ENCODE data around the gene TRIM47.

Gene TRIM47

DNA sequence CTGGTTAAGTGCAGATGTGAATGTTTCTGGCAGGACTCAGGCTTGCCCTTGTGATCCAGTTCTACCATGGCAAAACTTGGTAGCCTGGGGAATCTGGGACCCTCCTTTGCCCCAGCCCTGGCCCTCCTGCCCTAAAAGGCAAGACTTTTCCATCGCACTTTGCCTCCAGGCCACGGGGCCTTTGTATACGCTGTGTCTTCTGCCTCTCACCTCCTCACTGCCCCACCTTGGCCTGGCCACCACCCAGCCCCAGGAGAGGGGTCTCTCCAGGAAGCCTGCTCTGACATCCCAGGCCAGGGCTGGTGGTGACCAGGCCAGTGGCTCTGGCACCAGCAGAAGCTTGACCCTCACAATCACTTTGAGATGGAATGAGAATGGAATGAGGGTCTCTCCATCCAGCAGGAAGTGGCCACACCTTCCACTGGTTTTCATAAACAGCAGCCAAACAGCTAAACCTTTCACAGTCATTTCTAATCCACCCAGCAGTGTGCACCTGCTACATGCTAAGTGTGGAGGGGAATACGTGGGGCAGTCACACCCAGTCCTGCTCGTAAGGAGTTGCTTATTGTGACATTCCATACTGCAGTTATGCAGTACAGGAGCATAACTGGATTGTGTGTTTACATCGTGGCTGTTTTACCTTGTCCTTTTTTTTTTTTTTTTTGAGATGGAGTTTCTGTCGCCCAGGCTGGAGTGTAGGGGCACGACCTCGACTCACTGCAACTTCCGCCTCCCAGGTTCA lies 27.9 kb upstream of the TRIM47 start:
- DNase-seq: no peak

DNA sequence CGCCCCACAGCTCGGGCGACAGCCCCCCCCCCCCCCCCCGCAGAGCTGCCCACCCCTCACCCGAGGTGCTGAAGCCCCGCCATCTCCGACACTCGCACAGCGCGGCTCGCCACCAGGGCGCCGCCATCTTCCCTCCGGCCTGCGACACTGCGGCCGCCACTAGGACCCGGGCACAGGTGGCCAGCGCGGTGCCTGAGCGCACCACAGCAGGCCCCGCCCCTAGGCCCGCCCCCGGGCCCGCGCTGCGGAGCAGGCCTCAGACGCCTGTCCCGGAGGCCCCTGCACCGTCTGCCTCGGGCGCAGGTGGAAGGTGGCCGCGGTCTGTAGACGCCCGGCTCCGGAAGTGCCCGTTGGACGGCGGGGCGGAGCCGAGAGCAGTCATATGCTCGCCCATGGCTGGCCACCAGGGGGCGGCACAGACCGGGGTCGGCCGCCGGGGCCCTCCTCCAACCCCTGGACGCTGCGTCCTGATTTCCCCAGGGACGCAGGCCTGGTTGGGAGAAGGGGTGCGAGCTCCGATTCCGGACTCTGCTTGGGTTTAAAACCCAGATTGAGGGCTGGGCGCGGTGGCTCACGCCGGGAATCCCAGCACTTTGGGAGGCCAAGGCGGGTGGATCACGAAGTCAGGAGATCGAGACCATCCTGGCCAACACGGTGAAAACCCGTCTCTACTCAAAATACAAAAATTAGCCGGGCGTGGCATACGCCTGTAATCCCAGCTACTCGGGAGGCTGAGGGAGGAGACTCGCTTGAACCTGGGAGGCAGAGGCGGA lies 26.6 kb upstream of the TRIM47 start, which contains the start of gene MRPL38:
MRPL38 (minus strand) TSS at position 136 of the 773 bp plus-strand sequence; CDS start at position 127, 9 bp downstream.
- peak; percentile 94 for DNase-seq

DNA sequence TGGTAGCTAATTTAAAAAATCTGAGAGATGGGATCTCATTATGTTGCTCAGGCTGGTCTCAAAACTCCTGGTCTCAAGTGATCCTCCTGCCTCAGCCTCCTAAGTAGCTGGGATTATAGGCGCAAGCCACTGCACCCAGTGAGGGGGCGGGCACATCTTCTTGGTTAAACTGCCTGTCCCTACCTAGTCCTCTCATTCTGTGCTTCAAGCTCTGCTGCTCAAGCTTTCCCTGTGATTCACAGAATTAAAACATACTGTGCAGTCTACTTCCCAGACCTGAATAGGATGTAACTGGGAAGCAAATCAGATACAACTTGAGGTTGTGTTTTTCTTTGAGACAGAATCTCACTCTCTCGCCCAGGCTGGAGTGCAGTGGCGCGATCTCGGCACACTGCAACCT lies 24.0 kb upstream of the TRIM47 start:
- no peak for DNase-seq

DNA sequence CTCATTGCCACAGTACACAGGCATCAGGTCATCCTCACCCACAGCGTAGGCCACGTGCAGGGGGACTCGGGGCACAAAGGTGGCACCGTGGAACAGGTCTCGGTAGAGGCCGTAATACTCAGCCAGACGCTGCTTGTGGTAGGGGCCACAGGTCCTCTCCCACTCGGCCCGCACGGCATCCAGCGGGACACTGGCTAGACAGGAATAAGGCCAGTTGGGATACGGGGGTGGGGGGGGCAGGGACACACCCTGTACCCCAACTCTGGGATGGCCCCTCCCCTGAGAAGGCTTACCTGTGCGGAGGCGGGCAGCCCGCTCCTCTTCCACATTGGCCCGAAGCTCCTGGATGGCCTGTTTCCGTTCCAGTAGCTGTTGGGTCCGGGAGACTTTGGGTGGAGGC lies 23.3 kb upstream of the TRIM47 start:
- DNase-seq: no peak

DNA sequence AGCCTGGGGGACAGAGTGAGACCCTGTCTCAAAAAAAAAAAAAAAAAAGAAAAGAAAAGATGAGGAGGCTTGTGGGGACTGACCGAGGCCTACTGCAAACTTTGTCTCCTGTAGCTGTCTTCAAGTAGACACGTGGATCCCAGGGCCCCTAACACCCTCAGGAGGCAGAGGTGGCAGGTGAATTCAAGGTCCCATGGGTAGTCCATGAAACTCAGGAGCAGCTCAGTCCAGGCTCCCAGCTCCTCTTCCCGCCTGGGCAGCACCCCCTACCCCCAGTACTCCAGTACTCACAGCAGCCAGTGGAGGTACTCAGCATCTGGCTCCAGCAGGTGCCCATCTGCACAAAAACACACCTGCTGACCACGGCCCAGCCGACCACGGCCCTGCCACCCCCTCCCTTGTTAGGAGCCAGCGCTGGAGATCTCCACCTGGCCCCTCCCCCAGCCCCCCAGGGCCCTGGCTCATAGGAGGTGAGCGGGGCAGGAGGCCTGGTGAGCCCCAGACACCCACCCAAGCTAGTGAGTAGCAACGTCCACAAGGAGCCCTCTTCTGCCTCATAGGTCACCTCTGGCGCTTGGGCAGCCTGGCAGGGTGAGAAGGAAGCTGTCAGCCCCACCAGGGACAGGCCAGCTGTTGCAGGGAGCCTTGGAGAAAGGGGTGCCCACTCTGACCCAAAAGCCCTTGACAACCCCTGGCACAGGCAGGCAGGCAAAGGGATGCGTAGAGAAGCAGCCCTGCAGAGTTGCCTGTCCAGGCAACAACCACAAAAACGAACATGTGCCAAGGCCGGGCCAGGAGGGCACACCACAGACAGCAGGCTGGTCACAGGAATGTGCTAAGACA lies 22.5 kb upstream of the TRIM47 start:
- no peak for DNase-seq

DNA sequence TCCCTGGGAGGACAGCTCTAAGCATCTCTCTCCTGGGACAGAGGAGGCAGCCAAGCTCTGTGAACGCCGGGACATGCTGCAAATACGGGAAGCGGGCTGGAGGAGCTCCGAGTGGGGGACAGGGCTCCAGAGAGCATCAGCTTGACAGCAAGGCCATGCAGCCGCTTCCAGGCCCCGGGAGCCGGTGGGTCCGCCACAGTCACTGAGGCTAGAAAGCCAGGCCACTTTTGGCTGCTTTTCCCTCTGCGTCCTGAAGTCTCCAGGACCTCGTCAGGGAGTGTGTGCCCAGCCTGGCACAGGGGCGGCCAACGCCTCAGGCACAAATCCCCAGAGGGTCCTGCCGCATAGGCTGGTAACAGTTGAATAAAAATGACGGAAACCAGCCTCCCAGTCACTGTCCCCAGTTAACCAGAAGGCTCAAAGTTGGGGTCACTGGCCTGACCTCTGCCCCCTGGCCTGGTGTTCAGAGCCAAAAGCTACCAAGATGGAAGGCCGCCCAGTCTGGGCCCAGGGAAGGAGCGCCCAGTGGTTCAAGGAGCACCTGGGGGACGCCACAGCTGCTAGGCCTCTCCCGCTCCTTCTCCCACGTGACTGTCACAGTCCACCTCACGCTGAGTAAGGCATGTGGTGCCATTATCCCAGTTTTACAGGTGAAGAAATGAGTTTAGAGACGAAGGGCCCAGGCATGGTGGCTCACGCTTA lies 21.5 kb upstream of the TRIM47 start:
- DNase-seq: no peak

DNA sequence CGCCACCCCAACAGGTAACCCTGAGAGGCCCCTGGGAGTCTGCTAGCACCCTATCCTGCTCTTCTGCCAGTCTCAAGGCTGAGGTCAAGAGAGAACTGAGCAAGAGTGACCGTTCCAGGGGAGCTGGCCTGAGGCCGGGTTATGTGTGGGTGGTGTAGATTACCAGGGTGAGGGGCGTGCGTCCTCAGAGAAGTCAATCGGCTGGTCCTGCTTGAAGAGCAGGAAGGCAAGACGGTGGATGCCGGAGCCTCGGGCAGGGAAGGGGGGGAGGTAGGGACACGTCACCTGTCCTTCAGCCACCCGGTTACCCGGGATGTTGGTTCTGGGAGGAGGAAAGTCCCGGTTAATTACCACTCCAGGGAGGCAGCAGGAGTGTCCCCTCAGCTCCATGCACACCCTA lies 21.0 kb upstream of the TRIM47 start:
- DNase-seq: no peak

DNA sequence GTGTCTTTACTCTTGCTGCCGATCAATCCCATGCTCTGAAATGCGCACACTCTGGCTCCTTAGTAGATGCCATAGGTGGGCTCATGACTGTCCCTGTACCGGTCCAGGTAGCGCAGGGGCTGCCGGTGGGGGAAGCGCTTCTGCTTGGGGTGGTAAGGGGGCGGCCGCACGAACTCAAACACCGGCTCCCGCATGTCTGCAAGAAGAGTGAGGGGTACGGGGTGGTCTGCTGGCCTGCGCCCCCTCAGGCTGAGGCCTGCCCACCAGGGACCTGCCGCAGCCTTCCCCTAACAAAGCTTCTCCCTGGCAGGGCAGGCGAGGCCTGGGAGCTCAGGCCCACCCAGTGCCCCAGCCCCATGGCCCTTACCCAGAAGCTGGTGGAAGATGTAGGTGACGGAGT lies 20.4 kb upstream of the TRIM47 start:
- DNase-seq: no peak

DNA sequence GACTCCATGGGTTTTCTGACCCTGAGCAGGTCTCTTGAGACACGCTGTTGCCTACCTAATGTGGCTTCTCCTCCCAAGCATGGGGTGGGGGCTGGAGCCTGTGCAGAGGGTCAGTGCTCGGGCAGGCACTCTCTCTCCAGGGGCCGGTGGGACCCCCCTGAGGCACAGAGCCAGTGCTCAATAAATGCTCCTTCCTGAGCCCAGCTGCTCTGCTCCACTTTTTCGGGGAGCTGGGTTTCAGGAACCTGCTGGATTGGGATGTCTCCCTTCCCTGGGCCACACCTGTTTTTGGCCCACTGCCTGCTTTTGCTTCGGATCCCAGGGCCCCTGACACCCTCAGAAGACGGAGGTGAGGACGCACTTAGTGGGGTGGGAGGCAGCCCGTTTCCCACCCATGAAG lies 19.7 kb upstream of the TRIM47 start:
- no peak for DNase-seq

DNA sequence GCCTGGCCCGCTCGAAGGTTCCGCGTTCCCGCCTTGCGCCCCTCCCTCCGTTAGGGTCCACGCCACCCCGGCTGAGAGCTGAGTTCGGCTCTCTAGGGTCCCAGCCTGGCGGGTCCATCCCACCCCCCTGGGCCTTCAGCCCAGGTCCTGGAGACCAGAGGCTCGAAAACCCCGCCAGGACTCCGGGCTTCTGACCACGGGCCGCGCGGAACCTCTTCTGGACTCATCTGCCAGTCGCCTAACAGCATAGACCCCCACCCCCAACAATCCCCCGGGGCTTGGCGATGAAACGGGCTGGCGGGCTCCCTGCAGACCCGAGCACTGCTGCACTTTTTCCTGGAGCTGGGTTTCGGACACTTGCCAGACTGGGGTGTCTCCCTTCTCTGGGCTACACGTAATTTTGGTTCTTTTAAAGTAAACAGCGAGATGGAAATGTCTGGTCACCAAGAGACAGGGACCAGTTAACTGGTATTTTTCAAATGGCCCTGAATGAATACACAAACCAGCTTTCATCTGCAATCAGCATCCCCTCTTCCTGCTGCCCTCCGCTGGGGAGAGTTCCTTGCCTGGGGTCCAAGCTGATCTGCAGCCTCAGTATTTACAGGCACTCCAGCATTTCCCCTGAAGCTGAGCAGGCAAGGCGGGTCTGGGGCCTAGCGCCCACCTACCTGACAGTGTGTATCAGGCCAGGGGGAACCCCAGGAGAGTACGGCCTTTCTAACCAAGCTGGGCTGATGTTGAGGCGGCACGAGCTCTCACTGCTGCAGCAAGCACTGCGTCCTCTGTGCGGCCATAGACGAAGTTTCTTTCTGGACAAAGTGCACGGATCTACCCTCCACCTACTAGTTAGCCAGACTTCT lies 19.0 kb upstream of the TRIM47 start:
- no peak for DNase-seq

DNA sequence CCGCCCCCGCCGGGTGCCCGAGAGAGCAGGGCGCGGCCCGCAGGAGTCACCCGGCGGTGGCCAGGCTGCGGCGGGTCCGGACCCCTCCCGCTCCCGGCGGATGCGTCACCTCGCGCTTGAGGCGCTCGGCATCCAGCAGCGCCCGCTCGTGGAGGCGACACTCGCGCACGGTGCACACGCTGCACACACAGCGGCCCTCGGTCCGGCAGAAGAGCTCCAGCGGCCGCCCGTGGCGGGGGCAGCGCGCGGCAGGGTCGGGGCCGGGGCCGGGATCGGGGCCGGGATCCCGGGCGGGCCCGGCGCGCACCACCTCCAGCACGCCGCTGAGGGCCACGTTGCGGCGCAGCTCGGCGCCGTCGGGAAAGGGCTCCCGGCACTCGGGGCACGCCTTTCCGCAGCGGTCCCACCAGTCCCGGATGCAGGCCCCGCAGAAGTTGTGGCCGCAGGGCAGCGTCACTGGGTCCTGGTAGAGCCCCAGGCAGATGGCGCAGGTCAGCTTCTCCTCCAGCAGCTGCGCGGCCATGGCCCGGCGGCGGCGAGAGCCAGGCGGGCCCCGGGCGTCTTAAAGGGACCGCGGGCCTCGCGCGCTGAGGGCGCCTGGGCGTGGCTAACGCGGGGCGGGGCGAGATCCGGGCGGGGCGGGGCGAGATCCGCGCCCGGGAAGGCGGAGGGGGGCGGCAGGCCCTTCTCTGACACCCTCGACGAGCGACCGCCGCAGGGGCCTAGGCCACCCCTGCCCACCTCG lies 18.2 kb upstream of the TRIM47 start, which contains the start of gene TRIM65:
TRIM65 (minus strand) TSS at position 537 of the 745 bp plus-strand sequence; CDS start at position 523, 14 bp downstream.
- peak; percentile 60 for DNase-seq

DNA sequence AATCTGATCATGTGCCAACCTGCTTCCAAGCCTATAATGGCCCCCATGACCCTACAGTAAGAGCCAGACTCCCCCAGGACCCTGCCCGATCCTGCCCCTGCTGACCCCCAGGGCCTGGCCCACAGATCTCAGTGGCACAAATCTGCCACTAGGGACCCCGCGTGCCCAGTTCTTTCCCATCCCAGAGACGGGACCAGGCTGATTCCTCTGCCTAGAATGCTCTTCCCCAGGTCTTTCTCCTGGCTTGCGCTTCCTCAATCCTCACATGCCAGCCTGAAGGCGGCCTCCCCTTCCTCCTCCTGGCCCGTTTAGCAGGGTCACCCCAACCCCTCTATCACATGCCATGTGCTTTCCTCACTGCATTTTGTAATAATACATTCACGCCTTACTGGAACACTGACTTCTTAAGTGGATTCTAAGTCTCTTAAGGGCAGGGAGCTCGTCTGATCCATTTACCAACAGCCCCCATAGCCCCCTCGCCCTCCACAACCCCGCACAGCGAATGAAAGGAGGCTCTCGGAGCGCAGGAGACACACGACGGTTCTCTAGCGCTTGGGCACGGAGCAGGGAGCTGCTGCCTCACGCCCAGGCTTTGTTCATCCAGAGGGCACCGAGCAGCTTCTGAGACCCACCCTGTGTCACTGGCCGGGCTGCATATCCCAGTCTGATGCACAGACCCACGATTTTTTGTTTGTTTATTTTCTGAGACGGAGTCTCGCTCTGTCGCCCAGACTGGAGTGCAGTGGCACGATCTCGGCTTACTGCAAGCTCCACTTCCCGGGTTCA lies 17.2 kb upstream of the TRIM47 start:
- DNase-seq: peak; percentile 11

DNA sequence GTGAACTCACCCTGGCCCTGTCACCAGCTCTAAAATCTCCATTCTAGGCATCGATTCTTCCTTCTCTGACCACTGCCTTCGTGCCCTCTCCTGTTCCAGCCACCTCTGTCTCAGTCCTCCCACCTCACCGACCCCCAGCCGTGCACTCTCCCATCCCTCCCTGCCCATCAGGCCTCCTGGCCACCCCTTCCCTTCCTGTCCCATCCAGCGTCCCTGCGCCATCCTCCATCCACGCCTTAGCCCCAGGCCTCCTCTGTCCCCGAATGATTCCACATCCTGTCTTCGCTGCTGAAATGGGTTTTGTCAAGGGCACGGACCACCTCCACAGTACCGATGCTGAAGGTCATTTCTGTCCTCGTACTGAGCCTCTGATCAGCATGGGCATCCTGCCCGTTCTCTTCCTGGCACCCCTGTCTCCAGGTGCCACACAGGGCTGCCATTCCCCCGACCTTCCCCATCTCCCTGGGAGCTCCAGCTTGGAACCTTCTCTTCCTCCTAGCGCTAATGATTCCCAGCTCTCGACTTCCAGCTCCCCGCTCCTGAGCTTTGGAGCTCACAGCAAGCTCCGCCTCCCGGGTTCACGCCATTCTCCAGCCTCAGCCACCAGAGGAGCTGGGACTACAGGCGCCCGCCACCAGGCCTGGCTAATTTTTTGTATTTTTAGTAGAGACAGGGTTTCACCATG lies 15.8 kb upstream of the TRIM47 start:
- DNase-seq: no peak

DNA sequence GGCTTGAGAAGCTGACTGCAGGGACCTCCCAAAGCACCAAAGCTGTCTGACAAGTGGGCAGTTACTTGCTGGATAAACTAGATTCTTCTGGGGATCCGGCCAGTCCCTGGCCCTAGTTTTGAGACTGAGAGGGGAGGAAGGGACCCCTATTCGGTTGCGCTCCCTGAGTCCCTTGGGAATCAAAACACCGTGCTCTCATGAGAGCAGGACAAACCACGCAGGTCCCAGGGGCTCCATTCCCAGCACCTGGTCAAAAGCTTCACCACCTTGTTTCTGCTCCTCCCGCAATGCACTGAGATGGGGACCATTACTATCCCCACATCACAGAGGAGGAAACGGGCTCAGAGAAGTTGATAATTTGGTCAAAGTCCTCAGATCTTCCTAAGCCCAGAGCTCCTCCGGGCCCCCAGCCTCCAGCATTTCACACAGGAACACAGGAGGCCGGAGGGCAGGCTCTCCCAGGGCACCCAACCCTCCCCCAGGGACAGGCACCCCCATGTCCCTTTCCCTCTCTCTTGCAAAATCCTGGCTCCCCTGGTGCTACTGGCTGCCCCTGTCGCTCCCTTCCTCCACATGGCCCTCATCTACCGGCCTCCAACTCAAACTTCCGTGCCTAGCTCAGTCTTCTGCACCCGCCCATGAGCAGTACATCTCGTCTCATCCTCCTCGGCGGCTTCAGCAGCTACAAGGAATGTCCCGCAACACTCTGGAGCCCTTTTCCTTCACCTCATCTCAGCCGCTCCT lies 15.1 kb upstream of the TRIM47 start:
- no peak for DNase-seq

DNA sequence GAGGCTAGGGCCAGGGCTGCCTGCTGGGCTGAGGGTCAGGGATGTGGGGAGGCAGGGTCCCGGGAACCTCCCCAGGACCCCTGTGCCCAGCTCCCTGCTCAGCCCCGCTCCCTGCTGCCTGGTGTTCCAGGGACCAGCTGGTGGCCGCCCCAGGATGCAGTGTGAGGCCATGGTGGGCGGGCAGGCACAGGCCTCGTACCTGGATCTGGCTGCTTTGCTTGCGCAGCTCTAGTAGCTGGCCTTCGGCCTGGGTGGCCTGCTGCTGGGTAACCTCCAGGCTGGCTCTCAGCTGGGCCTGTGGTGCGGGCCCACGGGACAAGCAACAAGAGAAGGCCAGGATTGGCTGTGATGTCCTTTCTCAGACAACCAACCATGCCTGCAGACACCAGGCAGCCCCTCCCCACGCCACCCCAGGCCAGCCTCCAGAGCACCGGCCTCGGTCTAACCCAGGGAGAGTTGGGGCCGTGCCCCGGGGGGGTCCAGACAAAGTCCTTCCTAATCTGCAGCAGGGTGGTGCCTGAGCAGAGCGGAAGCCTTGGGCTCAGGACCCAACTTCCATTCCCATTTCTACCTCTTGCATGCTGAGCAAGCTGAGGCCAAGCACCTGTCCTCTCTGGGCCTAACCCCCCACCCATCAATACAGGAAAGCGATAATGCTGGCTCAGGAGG lies 14.3 kb upstream of the TRIM47 start:
- DNase-seq: no peak

DNA sequence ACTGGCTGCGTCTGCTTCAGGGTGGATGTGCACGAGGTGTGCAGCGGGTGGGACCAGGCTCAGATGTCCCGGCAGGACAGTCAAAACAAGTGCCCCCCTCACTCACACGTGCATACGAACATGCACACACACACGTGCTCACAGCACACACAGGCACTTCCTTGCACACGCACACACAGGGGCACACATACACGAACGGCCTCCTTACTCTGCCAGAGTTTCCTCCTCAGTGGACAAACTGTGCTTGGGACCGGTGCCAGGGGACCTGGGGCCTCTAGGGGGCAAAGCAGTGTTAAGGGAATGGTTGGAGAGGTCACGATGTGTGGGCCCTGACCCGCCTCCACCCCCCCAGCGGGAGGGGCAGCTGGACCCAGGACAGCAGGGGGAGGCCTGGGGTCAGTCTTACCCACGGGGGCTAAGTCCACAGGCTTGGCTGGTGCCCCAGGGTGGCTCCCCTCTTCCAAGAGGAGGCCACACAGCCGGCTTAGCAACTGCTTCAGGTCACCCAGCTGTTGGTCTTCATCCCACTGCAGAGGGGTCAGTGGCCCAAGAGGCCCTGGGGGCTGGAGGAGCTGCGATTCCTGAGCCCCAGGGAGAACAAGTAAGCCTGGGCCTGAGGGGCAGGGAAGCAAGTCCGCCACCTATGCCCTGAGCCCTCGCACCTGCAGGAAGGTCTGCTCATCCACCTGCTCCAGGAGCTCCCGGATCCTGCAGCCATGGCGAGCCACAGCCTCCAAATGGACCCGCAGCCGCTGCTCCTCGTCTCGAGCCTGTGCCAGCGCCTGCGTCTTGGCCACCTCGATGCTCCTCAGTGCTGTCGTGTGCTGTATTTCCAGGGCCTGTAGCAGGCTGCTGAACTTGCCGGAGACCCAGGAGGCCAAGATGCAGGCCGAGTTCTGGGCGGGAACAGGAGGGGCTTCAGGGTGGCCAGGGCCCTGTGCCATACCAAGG lies 13.5 kb upstream of the TRIM47 start:
- no peak for DNase-seq
